ENCODE measurements around the gene CARTPT. TPM values are rescaled to one million over a fixed set of nuclear protein-coding genes. Genes with fewer than 3 reads are reported as not detected.
A peak's percentile ranks its signal among the peaks of the same experiment; 100 is the strongest.

Gene CARTPT
- total and polyA plus RNA-seq, 5 donors, result 0.29 to 0.34 TPM; not detected in 3

DNA sequence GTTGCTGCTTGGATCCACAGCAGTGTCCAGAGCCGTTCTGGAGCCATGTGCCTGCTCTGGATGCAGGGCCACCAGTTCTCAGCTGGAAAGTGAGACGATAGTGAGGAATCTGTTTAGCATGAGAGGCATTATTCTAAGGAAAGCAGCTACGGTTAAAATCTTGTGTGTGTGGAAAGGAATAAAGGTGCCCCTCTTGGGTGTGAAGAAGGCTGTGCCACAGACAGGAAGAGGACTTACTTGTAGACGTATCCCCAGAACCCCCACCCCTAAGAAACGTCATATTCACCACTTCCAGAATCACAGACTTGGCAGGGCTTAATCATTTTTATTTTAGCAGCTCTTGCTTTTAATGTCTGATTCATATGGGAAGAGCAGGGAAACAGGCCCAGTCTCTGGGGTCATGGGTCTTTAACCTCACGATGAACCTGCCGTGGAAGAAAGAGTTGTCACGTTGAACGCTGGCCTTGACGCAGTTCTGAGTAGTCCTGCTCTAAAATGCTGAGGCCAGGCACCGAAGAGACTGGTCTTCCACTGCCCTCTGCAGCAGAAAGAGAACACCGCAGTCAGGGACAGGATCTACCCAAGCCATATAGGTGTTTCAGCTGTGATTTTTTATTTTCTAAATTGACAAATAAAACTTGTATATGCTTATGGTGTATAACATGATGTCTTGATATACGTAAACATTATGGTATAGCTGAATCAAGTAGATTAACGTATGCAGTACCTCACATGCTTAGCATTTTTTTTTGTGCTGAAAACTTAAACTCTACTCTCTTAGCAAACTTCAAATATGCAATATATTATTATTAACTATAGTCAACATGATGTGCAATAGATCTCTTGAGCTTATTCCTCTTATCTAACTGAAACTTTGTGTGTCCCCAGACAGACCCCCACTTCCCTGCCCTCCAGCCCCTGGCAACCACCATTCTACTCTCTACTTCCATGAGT, 38.8 kb downstream of the CARTPT start:
- WGBS, result 15% methylated on average over 14 of the region's 14 CpGs

DNA sequence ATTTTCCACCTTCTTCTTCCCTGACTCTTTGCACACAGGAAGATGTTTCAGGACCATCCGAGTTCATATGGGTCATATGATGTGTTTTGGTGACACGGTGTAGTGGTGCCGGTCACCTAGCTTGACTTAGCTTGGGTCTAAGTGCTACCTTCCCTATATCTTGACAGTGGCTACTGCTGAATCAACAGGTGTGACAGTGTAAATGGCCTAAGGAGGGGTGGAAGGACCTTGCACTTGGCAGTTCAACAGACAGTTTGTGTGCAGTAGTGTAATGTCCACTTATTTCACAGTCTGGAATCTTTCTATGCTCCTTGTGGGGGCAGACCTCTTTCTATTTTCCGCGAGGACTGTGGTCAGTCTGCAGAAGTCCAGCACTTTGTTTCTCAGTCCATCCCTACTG, 43.8 kb downstream of the CARTPT start:
- WGBS, result 89% methylated on average over 5 of the region's 5 CpGs
- ATAC-seq (no peak), DNase-seq (no peak)
- H3K9me3 ChIP-seq (ENCODE audit: control insufficient read depth, low read length), result no peaks in the 10 kb centered on the region
- H3K27me3 ChIP-seq (ENCODE audit: control insufficient read depth, insufficient read depth), result no peaks in the 10 kb centered on the region
- H3K4me1 ChIP-seq (ENCODE audit: control insufficient read depth, insufficient read depth, low read length), result no peaks in the 10 kb centered on the region
- H3K4me3 ChIP-seq (ENCODE audit: low read length), result no peak overlapping the region
- no peak overlapping the region for H3K27ac ChIP-seq (ENCODE audit: low read length)
- intact Hi-C loops (cut with DNase I), result no loop called here

More for the DNA sequence above, 38.8 kb downstream of the CARTPT start:
- no peak overlapping the region for H3K27ac ChIP-seq (ENCODE audit: low read length)
- H3K4me3 ChIP-seq (ENCODE audit: low read length), result peak overlapping the region; percentile 39
- intact Hi-C loops (cut with DNase I), result no loop called here
- H3K27me3 ChIP-seq (ENCODE audit: control insufficient read depth, insufficient read depth), result no peaks in the 10 kb centered on the region
- peak; percentile 47 to 75 (median 67) for DNase-seq
- ATAC-seq, result peak; percentile 97 to 98
- H3K4me1 ChIP-seq (ENCODE audit: control insufficient read depth, insufficient read depth, low read length), result no peaks in the 10 kb centered on the region
- H3K9me3 ChIP-seq (ENCODE audit: control insufficient read depth, low read length), result no peaks in the 10 kb centered on the region

- Histone ChIP-seq H3K4me1 (ENCODE audit: control insufficient read depth, insufficient read depth, low read length) (no peaks in the 10 kb centered on the region), H3K4me3 (ENCODE audit: low read length) (no peak overlapping the region), H3K27ac (ENCODE audit: low read length) (no peak overlapping the region), H3K9me3 (ENCODE audit: control insufficient read depth, low read length) (no peaks in the 10 kb centered on the region), H3K27me3 (ENCODE audit: control insufficient read depth, insufficient read depth) (no peaks in the 10 kb centered on the region)
- intact Hi-C loops (cut with DNase I), result no loop called here
- DNase-seq (no peak), ATAC-seq (no peak)
Observed at GRCh38 chr5:71767661-71768060, 48.6 kb downstream of the CARTPT start.

DNA sequence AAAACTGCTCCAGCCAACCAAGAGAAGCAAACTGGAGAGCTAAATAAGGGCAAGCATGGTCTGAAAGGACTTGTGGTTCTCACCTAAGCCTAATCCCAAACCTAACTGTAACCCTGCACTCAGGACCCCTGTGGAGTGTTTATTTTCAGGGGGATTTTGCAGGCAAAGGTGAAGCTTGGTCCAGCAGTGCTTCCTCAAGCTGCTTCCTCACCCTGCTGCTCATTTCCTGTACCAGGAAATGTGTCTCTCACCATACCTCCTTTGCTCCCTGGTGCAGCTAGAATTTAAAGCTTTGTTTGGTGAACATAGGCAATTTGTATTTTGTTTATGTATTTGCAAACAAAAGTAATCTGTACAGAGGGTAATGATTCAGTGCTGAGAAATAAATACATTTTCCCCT, 50.2 kb downstream of the CARTPT start:
- no peak overlapping the region for H3K27ac ChIP-seq (ENCODE audit: low read length)
- no peaks in the 10 kb centered on the region for H3K9me3 ChIP-seq (ENCODE audit: control insufficient read depth, low read length)
- H3K4me1 ChIP-seq (ENCODE audit: control insufficient read depth, insufficient read depth, low read length), result no peaks in the 10 kb centered on the region
- DNase-seq (no peak), ATAC-seq (no peak)
- intact Hi-C loops (cut with DNase I), result no loop called here
- no peak overlapping the region for H3K4me3 ChIP-seq (ENCODE audit: low read length)
- H3K27me3 ChIP-seq (ENCODE audit: control insufficient read depth, insufficient read depth), result no peaks in the 10 kb centered on the region

GRCh38 chr5:71770381-71770780, 51.3 kb downstream of the CARTPT start:
- intact Hi-C loops (cut with DNase I), result no loop called here
- Histone ChIP-seq H3K4me1 (ENCODE audit: control insufficient read depth, insufficient read depth, low read length) (no peaks in the 10 kb centered on the region), H3K27ac (ENCODE audit: low read length) (no peak overlapping the region), H3K9me3 (ENCODE audit: control insufficient read depth, low read length) (no peaks in the 10 kb centered on the region), H3K27me3 (ENCODE audit: control insufficient read depth, insufficient read depth) (no peaks in the 10 kb centered on the region), H3K4me3 (ENCODE audit: low read length) (no peak overlapping the region)
- DNase-seq (no peak), ATAC-seq (no peak)

Other genes starting within 250 kb of the CARTPT start
- gene MCCC2, start 131.9 kb upstream of the CARTPT start, total RNA-seq, result 10 to 100 TPM; 47.1 to 71.8 (median 53.3) TPM
- 52.0 TPM for gene MCCC2, start 131.9 kb upstream of the CARTPT start, polyA plus RNA-seq

Measured in right cardiac atrium (tissue), 5 donors.